Measurements from ENCODE around the gene FOXD4. TPM values are rescaled to one million over a fixed set of nuclear protein-coding genes. Genes with fewer than 3 reads are reported as not detected.
A peak's percentile ranks its signal among the peaks of the same experiment; 100 is the strongest.
"Not testable (repeated sequence)": the region's sequence is repeated elsewhere in the genome, so short reads cannot be mapped to it uniquely, and the experiment has no call there.

The FOXD4 gene
- 0.80 and 0.98 TPM in 2 replicates for total RNA-seq (2014; rRNA removed)
- percentile 49 among the genes with signal in this experiment for Bru-seq, nascent RNA
- BruChase-seq, experiment 1, labeled RNA remaining after a 6-hour chase: percentile 70 among the genes with signal in this experiment
- percentile 76 among the genes with signal in this experiment for BruChase-seq, experiment 2, labeled RNA remaining after a 2-hour chase
- long read RNA-seq, transcript FOXD4-201 (1 exons, 1,974 nt): major isoform, 5 of 5 reads
- long read RNA-seq, partial matches to known transcripts: 0 of 5 reads
- long read RNA-seq, other reads (novel, unspliced or antisense): 0 of 5 reads

DNA sequence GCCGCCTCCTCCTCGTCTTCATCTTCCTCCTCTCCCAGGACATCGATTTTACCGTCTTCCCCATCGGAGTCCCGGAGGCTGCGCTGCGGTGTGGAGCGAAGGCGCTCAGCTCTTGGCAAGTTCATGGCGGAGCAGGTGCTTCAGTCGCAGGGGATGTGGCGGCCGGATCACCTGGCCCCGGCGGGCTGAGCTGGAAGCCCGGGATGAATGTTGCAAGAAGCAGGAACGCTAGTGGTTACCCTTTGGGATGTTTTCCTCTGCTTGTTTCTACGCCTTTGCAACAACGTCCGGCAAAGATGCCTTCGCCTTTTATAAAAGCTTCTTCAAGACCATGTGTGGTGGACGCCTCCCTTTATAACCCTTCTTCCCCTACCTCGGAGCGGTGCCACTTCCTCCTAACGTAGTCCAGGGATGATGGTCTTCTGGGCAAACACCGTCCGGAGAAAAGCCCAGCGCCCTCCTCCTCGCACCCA, at the start of gene FOXD4:
Gene FOXD4, minus strand, starts transcription at position 423 of the 473 bp plus-strand sequence. Its CDS starts 298 bp downstream, at position 125.
- DNase-seq; H3K27ac ChIP-seq (ENCODE audit: low read length); H3K9ac ChIP-seq (ENCODE audit: low read length); intact Hi-C loops (cut with micrococcal nuclease); CTCF ChIA-PET; H3K79me2 ChIP-seq (ENCODE audit: low read length); H4K20me1 ChIP-seq (ENCODE audit: low read length); H3K9me3 ChIP-seq (ENCODE audit: low read length); H3F3A ChIP-seq (ENCODE audit: low read length, unreplicated experiment); H3K4me3 ChIP-seq (ENCODE audit: low read length); H2AFZ ChIP-seq (ENCODE audit: low read length); BruUV-seq (replicated peaks); H3K27me3 ChIP-seq (ENCODE audit: low read length); H3K4me1 ChIP-seq (ENCODE audit: insufficient read depth, low read length); ATAC-seq; POLR2A ChIA-PET (ENCODE audit: unreplicated experiment); H3K36me3 ChIP-seq (ENCODE audit: low read depth, low read length); H3K4me2 ChIP-seq (ENCODE audit: low read length); H3K9me2 ChIP-seq (replicated peaks; ENCODE audit: low read length): not testable (repeated sequence)

DNA sequence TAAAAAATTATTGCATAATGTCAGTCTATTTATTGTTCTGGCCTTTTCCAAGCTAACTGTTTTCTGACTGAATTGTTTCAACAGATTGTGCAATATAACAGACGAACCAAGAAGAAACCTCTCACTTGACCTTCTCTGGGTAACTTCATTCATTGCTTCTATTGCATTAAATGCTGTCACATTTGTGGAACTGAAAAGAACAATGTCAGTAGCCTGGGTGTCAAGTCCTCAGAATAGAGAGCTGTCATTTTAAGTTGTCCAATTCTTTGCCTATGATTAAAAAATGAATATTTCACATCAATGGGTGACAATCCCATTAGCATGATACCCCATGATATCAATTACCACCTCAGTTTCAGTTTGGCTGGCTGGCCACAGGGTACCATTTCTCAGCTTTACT, 41.7 kb upstream of the FOXD4 start:
- H2AFZ ChIP-seq (ENCODE audit: low read length); H3K79me2 ChIP-seq (ENCODE audit: low read length); H3K36me3 ChIP-seq (ENCODE audit: low read depth, low read length); H3K4me3 ChIP-seq (ENCODE audit: low read length); CTCF ChIA-PET; H3K27ac ChIP-seq (ENCODE audit: low read length); BruUV-seq (replicated peaks); H3F3A ChIP-seq (ENCODE audit: low read length, unreplicated experiment); H3K9me3 ChIP-seq (ENCODE audit: low read length); H3K4me2 ChIP-seq (ENCODE audit: low read length); DNase-seq; ATAC-seq; POLR2A ChIA-PET (ENCODE audit: unreplicated experiment); intact Hi-C loops (cut with micrococcal nuclease); H3K9me2 ChIP-seq (replicated peaks; ENCODE audit: low read length); H4K20me1 ChIP-seq (ENCODE audit: low read length); H3K4me1 ChIP-seq (ENCODE audit: insufficient read depth, low read length); H3K9ac ChIP-seq (ENCODE audit: low read length); H3K27me3 ChIP-seq (ENCODE audit: low read length): not testable (repeated sequence)

DNA sequence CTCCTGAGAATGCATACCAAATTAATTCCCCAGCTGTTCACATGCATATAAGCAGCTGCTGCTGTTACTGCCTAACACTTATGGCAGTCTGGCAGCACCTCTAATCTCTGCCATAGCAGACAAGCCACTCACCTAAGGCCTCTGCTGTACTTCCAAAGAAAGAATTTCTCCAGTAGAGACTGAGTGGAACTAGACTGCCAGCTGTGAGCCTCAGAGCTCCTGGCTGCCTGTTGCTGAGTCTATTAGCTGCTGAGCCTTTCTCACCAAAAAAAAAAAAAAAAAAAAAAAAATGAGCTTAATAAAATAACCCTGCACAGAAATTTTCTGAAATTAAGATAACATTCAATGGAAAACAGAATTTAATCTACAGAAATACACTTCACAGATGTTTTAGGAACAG, 33.0 kb upstream of the FOXD4 start:
- H3K9ac ChIP-seq (ENCODE audit: low read length); ATAC-seq; H3K4me2 ChIP-seq (ENCODE audit: low read length); DNase-seq; H3K79me2 ChIP-seq (ENCODE audit: low read length); H3K4me3 ChIP-seq (ENCODE audit: low read length); POLR2A ChIA-PET (ENCODE audit: unreplicated experiment); CTCF ChIA-PET; intact Hi-C loops (cut with micrococcal nuclease); BruUV-seq (replicated peaks); H3K27ac ChIP-seq (ENCODE audit: low read length); H2AFZ ChIP-seq (ENCODE audit: low read length); H3K27me3 ChIP-seq (ENCODE audit: low read length); H3F3A ChIP-seq (ENCODE audit: low read length, unreplicated experiment); H3K4me1 ChIP-seq (ENCODE audit: insufficient read depth, low read length); H3K9me2 ChIP-seq (replicated peaks; ENCODE audit: low read length); H3K9me3 ChIP-seq (ENCODE audit: low read length); H4K20me1 ChIP-seq (ENCODE audit: low read length); H3K36me3 ChIP-seq (ENCODE audit: low read depth, low read length): not testable (repeated sequence)

DNA sequence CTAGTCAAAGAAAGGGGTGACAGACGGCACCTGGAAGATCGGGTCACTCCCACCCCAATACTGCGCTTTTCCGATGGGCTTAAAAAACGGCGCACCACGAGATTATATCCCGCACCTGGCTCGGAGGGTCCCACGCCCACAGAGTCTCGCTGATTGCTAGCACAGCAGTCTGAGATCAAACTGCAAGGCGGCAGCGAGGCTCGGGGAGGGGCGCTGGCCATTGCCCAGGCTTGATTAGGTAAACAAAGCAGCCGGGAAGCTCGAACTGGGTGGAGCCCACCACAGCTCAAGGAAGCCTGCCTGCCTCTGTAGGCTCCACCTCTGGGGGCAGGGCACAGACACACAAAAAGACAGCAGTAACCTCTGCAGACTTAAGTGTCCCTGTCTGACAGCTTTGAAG, 21.7 kb upstream of the FOXD4 start:
- DNase-seq; intact Hi-C loops (cut with micrococcal nuclease); CTCF ChIA-PET: not testable (repeated sequence)

DNA sequence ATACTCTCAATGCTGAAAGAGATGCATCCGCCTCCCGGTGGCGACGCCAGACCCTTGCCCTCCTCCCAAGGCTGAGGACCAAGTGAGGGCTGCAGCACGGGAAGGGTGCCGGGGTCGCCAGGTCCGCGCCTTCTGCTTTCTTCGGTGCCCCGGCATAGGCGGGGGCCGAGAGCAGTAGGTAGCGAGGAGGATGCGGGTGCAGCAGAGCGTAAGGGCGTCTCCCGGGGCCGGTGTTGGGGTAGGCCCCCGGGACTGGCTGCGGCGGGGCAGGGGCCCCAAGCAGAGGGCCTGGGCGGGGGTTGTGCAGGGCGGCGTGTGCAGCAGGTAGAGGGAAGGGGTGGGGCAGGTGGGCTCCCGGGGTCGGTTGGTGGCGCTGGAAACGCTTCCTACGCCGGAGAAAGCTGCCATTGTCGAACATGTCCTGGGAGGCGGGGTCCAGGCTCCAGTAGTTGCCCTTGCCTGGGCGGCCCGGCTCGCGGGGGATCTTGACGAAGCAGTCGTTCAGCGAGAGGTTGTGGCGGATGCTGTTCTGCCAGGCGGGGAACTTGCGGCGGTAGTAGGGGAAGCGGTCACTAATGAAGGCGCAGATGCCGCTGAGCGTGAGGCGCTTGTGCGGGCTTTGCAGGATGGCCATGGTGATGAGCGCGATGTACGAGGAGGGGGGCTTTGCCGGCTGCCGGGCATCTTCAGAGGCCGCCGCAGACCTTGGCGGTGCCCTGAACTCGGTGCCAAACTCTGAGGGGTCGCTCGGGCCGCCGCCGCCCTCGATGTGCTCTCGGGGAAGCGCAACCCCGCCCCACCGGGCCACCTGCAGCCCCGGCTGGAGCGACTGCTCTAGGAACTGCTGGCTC, 848 bp downstream of the FOXD4 start:
- H3K27ac ChIP-seq (ENCODE audit: low read length); H3K4me1 ChIP-seq (ENCODE audit: insufficient read depth, low read length); H3K9me2 ChIP-seq (replicated peaks; ENCODE audit: low read length); H3K9ac ChIP-seq (ENCODE audit: low read length); H4K20me1 ChIP-seq (ENCODE audit: low read length); H3K9me3 ChIP-seq (ENCODE audit: low read length); H2AFZ ChIP-seq (ENCODE audit: low read length); intact Hi-C loops (cut with micrococcal nuclease); H3K36me3 ChIP-seq (ENCODE audit: low read depth, low read length); BruUV-seq (replicated peaks); DNase-seq; H3K79me2 ChIP-seq (ENCODE audit: low read length); ATAC-seq; H3K27me3 ChIP-seq (ENCODE audit: low read length); POLR2A ChIA-PET (ENCODE audit: unreplicated experiment); H3F3A ChIP-seq (ENCODE audit: low read length, unreplicated experiment); CTCF ChIA-PET; H3K4me2 ChIP-seq (ENCODE audit: low read length); H3K4me3 ChIP-seq (ENCODE audit: low read length): not testable (repeated sequence)

More for the DNA sequence above, 21.7 kb upstream of the FOXD4 start:
- H3K27me3 ChIP-seq (ENCODE audit: low read length); H3K4me2 ChIP-seq (ENCODE audit: low read length); H3K79me2 ChIP-seq (ENCODE audit: low read length); H3K36me3 ChIP-seq (ENCODE audit: low read depth, low read length); H3K9me3 ChIP-seq (ENCODE audit: low read length); POLR2A ChIA-PET (ENCODE audit: unreplicated experiment); H4K20me1 ChIP-seq (ENCODE audit: low read length); H3K4me1 ChIP-seq (ENCODE audit: insufficient read depth, low read length); H2AFZ ChIP-seq (ENCODE audit: low read length); H3K9ac ChIP-seq (ENCODE audit: low read length); BruUV-seq (replicated peaks); H3K9me2 ChIP-seq (replicated peaks; ENCODE audit: low read length); ATAC-seq; H3K27ac ChIP-seq (ENCODE audit: low read length); H3K4me3 ChIP-seq (ENCODE audit: low read length); H3F3A ChIP-seq (ENCODE audit: low read length, unreplicated experiment): not testable (repeated sequence)

DNA sequence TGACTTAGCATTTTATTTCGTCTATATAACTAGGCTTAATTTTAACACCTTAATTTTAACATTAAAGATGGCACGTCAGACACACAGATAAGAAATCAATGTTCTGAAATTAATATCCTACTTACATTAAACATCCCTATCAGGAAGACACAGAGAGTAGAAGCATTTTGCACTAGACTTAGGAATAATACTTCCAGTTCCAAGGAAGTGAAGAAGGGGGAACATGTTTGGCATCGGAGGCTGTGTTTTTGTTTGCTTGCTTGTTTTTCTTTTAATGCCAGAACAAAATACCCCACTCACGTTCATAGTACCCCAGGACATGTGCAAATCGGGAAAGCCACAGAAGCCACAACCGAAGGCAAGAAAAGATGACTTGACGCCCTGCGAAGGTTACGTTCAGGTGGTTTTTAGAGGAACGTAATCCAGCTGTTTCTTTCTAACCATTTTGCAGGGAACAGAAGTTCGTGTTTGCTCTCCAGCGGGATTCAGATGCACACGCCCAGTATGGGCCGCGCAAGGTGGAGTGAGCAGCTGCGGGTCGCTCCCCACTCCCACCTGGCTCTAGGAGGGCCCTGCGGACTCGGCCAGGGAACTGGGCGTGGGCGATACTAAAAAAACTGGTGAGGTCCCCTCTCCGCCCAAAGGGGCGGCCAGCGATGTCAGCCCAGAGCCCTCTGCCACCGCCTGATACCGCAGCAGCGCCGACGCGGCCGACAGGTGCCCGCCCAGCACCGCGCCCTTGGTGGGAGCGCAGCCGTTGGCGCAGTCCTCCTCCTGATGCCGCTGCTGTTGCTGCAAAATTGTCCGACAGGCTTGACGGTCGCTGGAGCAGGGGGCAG, 1.8 kb downstream of the FOXD4 start:
- POLR2A ChIA-PET (ENCODE audit: unreplicated experiment); DNase-seq; H3K4me2 ChIP-seq (ENCODE audit: low read length); H3K9me3 ChIP-seq (ENCODE audit: low read length); H2AFZ ChIP-seq (ENCODE audit: low read length); H3K9ac ChIP-seq (ENCODE audit: low read length); H3K27ac ChIP-seq (ENCODE audit: low read length); ATAC-seq; CTCF ChIA-PET; H3K9me2 ChIP-seq (replicated peaks; ENCODE audit: low read length); H3K79me2 ChIP-seq (ENCODE audit: low read length); H3K4me3 ChIP-seq (ENCODE audit: low read length); H3K27me3 ChIP-seq (ENCODE audit: low read length); intact Hi-C loops (cut with micrococcal nuclease); H3K36me3 ChIP-seq (ENCODE audit: low read depth, low read length); H3F3A ChIP-seq (ENCODE audit: low read length, unreplicated experiment); H4K20me1 ChIP-seq (ENCODE audit: low read length); H3K4me1 ChIP-seq (ENCODE audit: insufficient read depth, low read length): not testable (repeated sequence)
- BruUV-seq (replicated peaks): TSS peak; percentile 11
